Cerebellar nuclear complex (tissue), 1 donor: Measurements from ENCODE around the gene AXDND1.
"Not testable (repeated sequence)": the region's sequence is repeated elsewhere in the genome, so short reads cannot be mapped to it uniquely, and the experiment has no call there.

Experiments used
- DNase-seq, 2 experiments: peaks; one replicate each; lab custom pipeline; 2025; lab: John Stamatoyannopoulos, UW

Gene AXDND1, protein sequence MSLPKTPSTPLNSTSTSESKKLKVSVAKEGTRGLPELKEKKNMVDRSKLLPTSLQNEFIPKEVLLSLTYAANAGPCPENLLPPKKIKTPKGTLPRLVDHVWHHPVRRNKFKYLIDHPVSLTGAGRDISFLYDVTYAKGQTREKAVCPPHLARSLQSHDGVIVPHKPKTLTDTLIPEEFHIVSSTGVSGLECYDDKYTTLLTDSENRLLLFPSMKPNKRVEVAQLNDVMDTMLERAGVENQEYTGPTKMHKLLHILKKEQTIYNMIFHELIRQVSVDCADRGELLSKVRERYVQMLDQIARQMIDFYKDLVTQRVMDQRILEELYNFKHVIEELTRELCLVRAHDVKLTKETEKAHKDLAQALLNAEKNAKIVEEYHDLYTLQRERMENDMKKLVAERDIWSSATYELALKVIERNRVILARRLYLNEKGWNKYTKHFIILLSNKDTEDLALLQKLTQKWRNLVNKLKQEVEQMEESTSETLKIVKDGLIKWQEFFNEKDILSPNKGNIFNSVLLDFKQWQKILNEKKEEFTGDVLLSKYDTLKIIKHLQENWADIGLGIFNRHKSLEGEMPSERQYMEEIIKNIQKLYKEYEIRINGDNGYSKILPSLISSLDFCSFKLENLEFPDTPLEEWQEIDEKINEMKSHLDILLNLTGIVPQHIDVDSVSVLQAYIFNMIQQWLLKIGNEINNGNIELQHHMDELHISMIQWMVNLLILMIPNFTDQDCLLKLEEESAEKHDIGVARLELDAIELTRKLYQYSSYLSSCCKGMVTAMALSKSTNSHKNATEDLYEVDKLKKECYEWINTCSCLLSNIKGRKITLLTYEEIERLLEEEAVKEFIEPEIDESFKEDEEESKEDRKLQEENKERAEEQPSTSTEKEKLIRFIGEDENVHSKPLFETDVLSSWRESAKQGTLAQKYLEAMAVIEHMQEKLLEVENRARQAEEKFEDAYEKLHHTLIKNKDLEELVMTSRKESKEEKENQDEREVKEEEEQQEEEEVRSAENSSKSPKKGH

DNA sequence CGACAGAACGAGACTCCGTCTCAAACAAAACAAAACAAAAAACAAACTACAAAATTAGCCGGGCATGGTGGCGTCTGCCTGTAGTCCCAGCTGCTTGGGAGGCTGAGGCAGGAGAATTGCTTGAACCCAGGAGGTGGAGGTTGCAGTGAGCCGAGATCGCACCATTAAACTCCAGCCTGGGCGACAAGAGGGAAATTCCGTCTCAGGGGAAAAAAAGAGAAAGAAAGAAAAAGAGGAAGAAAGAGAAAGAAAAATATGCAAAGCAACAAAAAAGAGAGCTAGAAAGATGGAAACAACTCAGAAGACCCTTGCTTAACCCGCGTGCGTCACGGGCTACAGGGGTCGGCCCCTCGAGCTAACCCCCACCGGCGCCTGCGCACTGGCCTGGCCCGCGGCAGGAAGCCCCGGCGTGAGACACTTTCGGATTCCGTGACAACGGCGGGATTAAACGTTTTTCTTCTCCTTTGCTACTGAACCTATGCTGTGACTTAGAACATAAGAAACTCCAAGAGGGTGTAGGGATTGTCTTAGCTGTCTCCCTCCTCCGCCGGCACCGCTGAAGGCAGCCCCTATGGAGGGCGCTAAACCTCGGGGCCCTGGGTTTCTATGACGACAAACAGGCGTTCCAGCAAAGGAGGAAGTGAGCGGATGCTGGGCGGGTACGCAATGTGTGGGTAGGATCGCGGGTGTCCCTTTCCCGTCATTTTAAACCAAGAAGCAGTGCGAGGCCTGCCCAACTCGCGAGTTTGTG lies at the start of gene AXDND1:
Gene AXDND1, plus strand, starts transcription at position 630 of the 751 bp plus-strand sequence. CDS start 539 bp downstream, outside the sequence.
- DNase-seq = no peak

DNA sequence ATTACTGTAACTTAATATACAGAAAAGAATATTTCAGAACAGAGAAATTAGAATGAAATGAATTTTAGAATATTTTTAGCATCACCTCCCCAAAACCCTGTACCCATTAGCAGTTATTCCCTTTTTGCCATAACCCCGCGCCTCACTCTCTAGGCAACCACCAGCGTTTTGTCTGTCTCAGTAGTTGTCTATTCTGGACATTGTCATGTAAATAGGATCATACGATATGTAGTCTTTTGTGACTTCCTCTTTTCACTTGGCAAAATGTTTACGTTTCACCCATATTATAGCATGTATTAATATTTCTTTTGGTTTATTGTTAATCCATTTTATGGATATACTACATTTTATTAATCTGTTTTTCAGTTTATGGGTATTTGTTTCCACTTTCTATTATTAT lies 47.3 kb upstream of the AXDND1 start:
- no peak for DNase-seq

DNA sequence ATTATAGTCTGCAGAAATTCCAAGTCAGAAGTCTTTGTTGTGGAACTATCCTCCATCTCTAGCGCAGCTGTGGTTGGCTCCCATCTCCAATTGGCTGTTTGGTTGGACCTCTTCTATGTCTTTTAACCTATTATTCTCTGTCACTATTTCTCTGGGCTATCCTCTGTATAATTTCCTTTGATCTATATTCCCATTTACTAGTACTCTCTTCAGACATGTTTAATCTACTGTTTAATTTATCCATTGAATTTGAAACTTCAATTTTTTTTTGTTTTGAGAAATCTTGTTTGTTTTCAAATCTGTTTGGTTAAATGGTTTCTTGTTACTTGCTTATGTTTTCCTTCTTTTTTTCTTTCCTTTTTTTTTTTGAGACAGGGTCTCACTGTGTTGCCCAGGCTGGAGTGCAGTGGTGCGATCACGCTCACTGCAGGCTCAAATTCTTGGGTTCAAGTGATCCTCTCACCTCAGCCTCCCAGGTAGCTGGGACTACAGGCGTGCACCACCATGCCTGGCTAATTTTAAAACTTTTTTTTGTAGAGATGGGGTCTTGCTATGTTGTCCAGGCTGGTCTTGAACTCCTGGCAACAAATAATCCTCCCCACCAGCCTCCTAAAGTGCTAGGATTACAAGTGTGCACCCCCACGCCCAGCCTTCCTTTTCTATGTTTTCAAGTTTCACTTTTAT lies 44.1 kb upstream of the AXDND1 start:
- no peak for DNase-seq

DNA sequence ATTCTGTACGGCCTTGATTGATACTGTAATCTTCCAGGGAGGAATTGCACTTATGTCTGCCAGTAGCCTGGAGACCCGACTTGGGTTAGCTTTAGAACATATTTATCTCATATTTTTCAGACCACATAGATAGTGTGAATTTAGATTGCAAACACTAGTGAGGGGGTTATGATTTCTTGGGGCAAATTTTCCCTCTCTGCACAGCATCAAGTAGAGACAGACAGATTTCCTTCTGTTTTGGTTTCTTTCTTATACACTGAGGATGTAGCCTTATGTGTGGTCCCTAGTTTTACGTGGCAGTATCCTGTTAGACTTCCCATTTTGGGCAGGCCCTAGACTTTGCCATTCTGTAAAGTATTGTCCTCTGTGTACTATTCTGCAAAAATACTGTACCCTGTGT lies 43.2 kb upstream of the AXDND1 start:
- no peak for DNase-seq

DNA sequence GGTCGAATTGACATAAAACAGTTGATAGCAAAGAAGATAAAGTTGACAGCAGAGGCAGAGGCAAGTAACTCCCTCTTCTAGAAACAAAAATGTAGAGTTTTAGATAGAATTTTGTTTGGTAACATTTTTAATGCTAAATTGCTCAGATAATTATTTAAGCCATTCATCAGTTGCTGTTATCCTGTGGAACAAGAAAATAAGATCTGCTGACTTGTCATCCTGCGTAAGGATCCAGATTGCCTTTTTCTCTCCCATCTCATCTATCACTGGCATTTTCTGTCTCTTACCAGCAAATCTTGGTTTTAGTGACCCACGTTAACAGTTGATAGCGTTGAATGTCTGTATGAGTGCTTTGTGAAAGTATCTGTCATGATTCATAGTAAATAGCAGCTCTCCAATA lies 42.3 kb upstream of the AXDND1 start:
- DNase-seq = no peak

DNA sequence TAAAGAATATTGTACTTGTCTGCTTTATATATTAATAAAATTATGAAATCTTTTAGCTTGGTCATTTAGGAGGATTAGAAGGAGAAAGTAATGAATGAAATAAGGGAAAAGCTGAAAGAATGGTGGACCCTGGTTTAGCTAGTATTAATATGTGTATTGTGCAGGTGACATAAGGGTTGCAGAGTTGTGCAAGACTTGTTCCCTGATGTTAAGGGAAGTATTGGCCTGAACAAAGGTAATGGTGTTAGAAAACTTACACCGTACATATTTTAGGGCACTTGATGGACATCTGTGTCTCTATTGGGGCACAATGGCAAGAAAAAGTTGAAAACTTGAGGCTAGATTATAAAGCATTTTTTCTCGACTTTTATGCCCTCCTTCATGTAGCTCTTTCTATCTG lies 39.9 kb upstream of the AXDND1 start:
- DNase-seq = no peak

DNA sequence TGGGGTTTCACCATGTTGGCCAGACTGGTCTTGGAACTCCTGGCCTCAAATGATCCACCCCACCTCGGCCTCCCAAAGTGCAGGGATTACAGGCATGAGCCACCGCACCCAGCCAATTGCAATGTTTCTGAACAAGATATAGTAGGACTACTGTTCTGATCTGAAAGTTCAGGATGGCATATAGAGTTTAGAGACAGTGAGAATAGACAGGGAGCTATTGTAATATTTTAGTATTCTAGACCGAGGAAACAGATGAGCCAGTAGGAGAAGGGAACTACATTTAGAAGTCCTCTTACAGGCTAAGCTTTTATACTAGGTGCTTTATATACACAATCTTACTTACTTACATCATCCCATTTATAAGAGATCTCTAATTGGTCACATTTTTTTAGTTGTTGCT lies 39.0 kb upstream of the AXDND1 start:
- no peak for DNase-seq

DNA sequence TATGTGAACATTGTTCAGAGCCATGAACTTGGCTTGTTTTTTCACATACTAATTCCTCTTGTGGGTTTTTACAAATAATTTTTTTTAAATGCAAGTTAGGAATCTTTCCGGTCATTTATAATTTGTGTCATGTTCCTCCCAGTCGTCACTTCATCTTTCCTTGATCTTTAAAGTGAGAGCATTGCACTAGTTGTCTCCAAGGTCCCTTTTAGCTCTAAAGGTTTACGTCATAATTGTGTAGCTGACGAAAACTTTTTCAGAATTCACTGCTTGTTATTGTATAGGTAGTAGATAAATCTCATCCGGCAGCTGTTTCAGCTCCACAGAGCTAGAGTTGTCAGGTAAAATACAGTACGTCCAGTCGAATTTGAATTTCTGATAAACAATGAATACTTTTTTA lies 38.6 kb upstream of the AXDND1 start:
- no peak for DNase-seq

DNA sequence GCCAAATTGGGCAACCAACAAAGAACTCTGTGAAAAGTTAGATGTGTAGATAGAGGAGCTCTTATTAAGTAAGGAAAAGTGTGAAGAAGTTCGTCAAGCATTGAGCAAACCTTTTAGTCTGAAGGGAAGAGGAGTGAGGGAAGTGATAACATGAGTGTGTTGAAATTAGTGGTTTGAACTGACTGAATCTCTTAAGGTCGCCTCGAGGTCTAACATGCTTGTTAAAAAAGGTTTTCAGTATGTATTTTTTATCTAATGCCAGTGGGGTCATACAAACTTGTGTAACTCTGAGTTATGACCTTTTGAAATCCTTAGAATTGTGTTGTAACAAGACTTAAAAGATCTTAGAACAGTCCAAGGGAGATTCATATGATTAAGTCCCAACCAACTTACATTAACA lies 38.1 kb upstream of the AXDND1 start:
- no peak for DNase-seq

DNA sequence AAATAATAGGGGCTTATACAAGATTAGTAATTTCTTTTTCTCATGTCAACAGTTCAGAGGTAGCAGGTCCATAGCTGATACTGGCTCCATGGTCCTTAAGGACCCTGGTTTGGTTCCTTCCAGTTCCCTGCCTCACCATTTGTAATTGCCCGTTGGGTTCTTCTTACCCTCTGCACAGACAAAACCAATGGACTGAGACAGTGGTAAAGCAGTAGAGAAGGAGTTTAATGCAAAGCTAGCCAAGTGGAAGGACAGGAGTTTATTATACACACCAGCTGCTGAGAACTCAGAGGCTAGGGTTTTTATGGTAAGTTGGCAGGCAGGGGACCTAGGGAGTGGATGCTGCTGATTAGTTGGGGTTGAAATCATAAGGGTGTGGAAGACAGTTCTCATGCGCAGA lies 35.9 kb upstream of the AXDND1 start:
- DNase-seq = no peak

DNA sequence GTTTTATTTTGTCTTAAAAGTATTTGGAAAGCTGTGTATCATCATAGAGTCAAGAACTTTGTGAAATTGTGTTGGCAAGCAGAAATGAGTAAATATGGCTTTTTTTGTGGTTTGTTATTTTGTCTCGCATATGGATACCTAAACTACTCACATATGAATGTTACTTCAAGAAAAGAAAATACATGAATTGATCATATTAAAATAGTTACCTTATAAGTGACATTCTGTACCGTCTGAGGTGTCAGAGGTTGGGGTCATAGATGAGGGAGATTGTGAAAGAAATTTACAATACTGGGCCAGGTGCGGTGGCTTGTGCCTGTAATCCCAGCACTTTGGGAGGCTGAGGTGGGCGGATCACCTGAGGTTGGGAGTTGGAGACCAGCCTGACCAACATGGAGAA lies 31.3 kb upstream of the AXDND1 start:
- no peak for DNase-seq

DNA sequence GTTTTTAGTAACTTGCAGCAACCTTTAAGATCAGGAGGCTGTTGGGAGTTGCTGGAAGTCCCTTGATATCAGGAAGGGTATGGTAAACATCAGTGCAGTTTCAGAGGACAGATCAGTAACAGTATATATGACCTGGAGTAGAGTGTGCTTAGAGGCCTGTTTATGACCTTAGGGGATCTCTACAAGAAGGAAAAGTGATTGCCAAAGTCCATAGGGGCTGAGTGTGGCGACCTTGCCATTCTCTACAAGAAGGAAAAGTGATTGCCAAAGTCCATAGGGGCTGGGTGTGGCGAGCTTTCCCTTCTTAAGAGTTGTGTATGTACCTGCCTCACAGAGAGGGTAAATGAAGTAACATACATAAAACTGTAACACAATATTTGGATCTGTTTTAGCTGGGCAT lies 28.5 kb upstream of the AXDND1 start:
- DNase-seq = no peak

DNA sequence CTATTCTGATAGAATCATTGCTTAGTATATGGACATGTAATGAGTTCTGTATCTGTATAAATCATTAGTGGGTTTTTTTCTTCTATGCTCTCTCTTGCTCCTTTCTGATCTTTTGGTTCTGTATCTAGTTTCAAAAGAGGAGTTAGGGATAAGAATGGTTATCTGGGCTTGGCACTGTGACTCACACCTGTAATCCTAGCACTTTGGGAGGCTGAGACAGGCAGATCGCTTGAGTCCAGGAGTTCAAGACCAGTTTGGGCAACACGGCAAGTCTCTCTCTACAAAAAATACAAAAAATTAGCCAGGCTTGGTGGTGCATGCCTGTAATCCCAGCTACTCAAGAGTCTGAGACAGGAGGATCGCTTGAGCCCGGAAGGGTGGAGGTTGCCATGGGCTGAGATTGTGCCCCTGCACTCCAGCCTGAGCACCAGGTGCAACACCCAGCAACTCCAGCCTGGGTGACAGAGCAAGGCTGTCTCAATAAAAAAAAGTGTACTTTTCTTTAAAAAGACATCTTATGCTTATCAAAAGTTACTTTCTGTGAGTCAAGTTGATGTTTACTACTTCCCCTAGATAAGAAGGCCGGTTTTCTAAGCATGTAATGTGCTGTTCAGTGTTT lies 27.7 kb upstream of the AXDND1 start:
- no peak for DNase-seq

DNA sequence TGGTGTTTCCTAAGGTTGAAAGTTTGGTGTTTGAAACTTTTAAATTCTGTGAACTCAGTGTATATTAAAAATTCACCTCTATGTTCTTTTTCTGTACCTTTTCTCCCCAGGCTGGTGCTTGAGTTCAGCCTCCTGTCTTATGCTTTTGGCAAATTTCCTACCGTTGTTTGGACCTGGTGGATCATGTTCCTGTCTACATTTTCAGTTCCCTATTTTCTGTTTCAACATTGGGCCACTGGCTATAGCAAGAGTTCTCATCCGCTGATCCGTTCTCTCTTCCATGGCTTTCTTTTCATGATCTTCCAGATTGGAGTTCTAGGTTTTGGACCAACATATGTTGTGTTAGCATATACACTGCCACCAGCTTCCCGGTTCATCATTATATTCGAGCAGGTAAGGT lies 24.9 kb upstream of the AXDND1 start:
- no peak for DNase-seq

DNA sequence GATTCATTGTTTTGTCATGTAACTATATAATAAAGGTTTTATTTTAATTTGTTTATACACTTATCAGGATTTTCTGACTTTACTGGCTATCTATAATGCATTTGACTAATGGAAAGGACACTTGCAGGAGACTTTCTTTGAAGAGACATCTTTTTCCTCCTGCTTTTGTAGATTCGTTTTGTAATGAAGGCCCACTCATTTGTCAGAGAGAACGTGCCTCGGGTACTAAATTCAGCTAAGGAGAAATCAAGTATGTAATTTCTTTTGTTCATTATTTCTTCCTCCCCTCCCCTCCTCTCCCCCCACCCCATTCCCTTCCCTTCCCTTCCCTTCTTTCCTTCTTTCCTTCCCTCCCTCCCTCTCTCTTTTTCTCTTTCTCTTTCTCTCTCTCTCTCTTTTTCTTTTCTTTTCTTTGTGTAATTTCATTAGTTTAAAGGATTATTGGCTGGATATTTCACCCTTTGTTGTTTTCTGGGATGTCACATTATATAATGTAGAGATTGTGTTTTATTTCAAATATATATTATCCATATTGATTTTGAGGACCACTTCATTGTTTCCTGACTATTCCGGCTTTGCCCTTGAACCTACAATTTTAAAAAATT lies 23.7 kb upstream of the AXDND1 start:
- DNase-seq = no peak

DNA sequence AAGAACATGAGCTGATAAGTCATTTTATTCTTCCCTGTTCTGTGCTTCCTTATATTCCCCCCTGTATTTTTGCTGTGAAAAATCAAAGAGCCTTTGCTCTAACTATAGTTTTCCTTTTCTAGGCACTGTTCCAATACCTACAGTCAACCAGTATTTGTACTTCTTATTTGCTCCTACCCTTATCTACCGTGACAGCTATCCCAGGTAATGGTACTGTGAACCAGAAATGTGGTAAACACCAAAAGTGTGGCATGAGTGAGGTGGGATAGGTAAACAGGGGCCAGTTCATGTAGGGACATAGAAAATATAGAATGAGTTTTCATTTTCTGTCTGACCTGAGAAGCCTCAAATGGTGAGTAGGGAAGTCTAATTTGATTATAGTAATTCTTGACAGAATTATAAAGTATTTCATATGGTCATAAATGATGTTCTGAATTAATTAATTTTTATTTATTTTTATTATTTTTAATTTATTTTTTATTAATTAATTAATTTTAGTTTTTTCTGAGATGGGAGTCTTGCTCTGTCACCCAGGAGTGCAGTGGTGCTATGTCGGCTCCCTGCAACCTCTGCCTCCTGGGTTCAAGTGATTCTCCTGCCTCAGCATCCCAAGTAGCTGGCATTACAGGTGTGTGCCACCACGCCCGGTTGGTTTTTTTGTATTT lies 22.9 kb upstream of the AXDND1 start:
- no peak for DNase-seq

DNA sequence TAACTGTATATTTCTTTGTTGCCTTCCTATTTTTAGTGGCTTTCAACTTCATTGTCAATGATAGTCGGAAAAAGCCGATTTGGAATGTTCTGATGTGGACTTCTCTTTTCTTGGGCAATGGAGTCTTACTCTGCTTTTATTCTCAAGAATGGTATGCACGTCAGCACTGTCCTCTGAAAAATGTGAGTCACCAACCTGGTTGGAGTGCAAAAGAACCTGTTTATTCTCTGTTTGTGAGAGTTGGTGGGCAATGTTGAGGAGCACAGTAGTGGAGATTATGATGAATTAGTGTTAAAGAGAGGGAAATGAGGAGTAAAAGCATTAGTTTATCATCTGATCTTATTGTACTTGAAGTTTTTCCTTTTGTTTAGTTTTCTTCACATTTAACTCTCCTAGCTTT lies 14.5 kb upstream of the AXDND1 start:
- no peak for DNase-seq

DNA sequence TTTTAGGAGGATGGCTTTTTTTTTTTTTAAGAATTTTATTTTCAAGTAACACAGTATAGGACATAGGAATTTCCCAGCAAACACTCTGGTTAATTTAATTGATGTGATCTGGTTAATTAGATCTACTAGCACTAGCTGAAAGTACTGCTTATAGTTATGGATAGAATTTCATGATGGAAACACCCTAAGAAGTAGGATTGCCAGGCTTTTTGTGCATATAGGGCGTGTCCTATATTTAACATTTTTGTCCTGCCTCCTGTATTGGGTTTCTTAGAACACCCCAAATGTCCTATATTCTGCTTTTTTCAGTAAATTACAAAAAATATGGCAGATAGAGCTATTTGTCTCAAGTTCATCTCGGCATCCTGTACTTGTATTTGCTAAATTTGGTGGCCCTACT lies 13.5 kb upstream of the AXDND1 start:
- no peak for DNase-seq

DNA sequence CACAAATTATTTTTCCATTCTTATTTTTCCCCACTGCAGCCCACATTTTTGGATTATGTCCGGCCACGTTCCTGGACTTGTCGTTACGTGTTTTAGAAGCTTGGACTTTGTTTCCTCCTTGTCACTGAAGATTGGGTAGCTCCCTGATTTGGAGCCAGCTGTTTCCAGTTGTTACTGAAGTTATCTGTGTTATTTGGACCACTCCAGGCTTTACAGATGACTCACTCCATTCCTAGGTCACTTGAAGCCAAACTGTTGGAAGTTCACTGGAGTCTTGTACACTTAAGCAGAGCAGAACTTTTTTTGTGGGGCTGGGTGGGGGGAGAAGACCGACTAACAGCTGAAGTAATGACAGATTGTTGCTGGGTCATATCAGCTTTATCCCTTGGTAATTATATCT lies 12.2 kb upstream of the AXDND1 start:
- DNase-seq = no peak

DNA sequence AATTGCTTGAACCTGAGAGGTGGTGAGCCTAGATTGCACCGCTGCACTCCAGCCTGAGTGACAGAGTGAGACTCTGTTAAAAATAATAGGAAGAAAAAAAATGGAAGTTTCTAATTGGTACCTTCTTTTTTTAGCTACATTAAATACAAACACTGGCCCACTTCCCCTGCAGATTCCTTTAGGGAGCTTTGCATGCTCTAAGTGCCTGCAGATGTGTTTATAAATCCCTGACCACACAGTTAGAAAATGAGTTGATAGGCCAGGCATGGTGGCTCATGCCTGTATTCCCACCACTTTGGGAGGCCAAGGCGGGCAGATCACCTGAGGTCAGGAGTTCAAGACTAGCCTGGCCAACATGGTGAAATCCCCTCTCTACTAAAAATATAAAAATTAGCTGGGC lies 4.1 kb upstream of the AXDND1 start:
- DNase-seq = not testable (repeated sequence)
